HEK293T (cell line): ENCODE results near the gene YWHAH.

Source experiments
- FOXM1 ChIP-seq: fragments of 450-650 bp; IDR thresholded peaks from 2 replicates; pipeline ENCODE4 v1.6.1; 2017; ENCODE audit warnings: mild to moderate bottlenecking, borderline replicate concordance
- TARDBP ChIP-seq: fragments of 450-650 bp; IDR thresholded peaks from 2 replicates; pipeline ENCODE4 v1.6.1; 2016

DNA sequence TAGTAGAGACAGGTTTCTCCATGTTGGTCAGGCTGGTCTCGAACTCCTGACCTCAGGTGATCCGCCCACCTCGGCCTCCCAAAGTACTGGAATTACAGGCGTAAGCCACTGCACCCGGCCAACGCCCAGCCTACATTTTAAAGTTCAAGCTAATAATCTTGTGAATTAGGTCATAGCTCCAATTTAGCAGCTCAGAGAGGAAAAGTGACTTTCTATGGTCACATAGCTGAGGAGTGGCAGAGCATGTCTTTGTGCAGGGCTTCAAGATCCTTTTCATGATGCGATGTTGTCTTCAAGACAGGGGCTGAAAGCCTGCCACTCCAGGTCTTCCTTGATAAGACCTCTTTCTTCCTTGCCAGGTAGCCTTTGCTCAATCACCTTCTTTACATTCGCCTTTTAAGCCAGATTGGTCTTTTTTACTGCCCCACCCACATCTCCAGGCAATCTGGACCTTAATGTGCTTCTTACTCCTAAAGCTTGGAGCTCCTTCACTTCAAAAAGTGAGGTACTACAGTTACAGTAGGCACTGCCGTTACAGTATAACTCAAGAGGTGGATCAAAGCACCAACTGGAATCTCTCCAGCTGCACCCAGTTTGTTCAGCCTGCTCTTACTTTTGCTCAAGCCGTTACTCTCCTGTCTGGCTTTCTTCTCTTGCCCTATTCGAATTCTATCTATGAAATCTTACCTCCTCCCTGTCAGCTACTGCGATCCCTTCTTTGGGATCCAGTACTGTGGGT is 18.2 kb downstream of the YWHAH start:
- TF ChIP-seq TARDBP (no peak), FOXM1 (no peak)
